ENCODE data around the gene DNMT1. TPM values are rescaled to one million over a fixed set of nuclear protein-coding genes. Genes with fewer than 3 reads are reported as not detected.
"Not testable (repeated sequence)": the region's sequence is repeated elsewhere in the genome, so short reads cannot be mapped to it uniquely, and the experiment has no call there.

The DNMT1 gene
- total RNA-seq (2014; rRNA removed; shearing (Covaris generic)), result 105 and 136 TPM in 2 replicates

- DNase-seq (ENCODE audit: low spot score), result peak; percentile 92
These were observed at the start of gene DNMT1 for GRCh38 chr19:10194500-10195198. Gene DNMT1 (minus strand): TSS chr19:10194953. CDS start chr19:10194899, 54 bp downstream.

- no peak for DNase-seq (ENCODE audit: low spot score)
These were observed 48.9 kb upstream of the DNMT1 start for GRCh38 chr19:10243606-10244005.

GRCh38 chr19:10241826-10242449, 47.2 kb upstream of the DNMT1 start:
- not testable (repeated sequence) for DNase-seq (ENCODE audit: low spot score)

- DNase-seq (ENCODE audit: low spot score), result peak; percentile 18
These were observed 43.5 kb upstream of the DNMT1 start for GRCh38 chr19:10238172-10238783.

GRCh38 chr19:10237702-10238101, 42.9 kb upstream of the DNMT1 start:
- no peak for DNase-seq (ENCODE audit: low spot score)

GRCh38 chr19:10235409-10235808, 40.7 kb upstream of the DNMT1 start:
- DNase-seq (ENCODE audit: low spot score), result not testable (repeated sequence)

- no peak for DNase-seq (ENCODE audit: low spot score)
These were observed 40.2 kb upstream of the DNMT1 start for GRCh38 chr19:10235003-10235402.

- no peak for DNase-seq (ENCODE audit: low spot score)
These were observed 39.2 kb upstream of the DNMT1 start for GRCh38 chr19:10233946-10234345.

GRCh38 chr19:10231612-10232228, 37.0 kb upstream of the DNMT1 start:
- DNase-seq (ENCODE audit: low spot score), result no peak

- peak; percentile 35 for DNase-seq (ENCODE audit: low spot score)
These were observed 36.3 kb upstream of the DNMT1 start, which contains the start of gene S1PR2 for GRCh38 chr19:10230861-10231611. Gene S1PR2 (minus strand): TSS chr19:10231331. CDS start chr19:10224905, 6,426 bp downstream.

GRCh38 chr19:10230173-10230860, 35.6 kb upstream of the DNMT1 start:
- DNase-seq (ENCODE audit: low spot score), result no peak

- DNase-seq (ENCODE audit: low spot score), result no peak
These were observed 34.2 kb upstream of the DNMT1 start for GRCh38 chr19:10228920-10229319.

GRCh38 chr19:10228393-10228792, 33.6 kb upstream of the DNMT1 start:
- no peak for DNase-seq (ENCODE audit: low spot score)

GRCh38 chr19:10227026-10227971, 32.5 kb upstream of the DNMT1 start:
- DNase-seq (ENCODE audit: low spot score), result no peak

GRCh38 chr19:10226376-10227025, 31.7 kb upstream of the DNMT1 start:
- DNase-seq (ENCODE audit: low spot score), result no peak

GRCh38 chr19:10226021-10226375, 31.2 kb upstream of the DNMT1 start:
- DNase-seq (ENCODE audit: low spot score), result no peak

GRCh38 chr19:10224337-10224736, 29.6 kb upstream of the DNMT1 start:
- DNase-seq (ENCODE audit: low spot score), result no peak

GRCh38 chr19:10223488-10224213, 28.9 kb upstream of the DNMT1 start:
- DNase-seq (ENCODE audit: low spot score), result no peak

Data from HT-29 (cell line).